H1 (cell line): ENCODE data around the gene SFN. TPM values are rescaled to one million over a fixed set of nuclear protein-coding genes. Genes with fewer than 3 reads are reported as not detected.
A peak's percentile ranks its signal among the peaks of the same experiment; 100 is the strongest.

ENCODE experiments used
- CTCF ChIA-PET: fragments of 300-600 bp; sonication (Branson Sonifier 250); formaldehyde crosslinking; loops from one replicate; lab custom pipeline; 2021; ENCODE audit not compliant: partially characterized antibody; lab: Charles Lee
- POLR2A ChIA-PET: fragments of 300-600 bp; sonication (Branson Sonifier 250); formaldehyde crosslinking; loops from one replicate; lab custom pipeline; 2021; ENCODE audit warnings: inconsistent platforms; ENCODE audit not compliant: partially characterized antibody; lab: Charles Lee
- DNase-seq, 2 experiments: peaks; one replicate each; pipeline versions ENCODE4 v3.0.0 to v3.0.0-alpha.2; 2010 to 2022; ENCODE audit warnings: low spot score in 2 of 2, low read depth in 1 of 2, mixed read lengths in 1 of 2
- FAIRE-seq: peaks from 2 replicates; lab custom pipeline; 2011; peaks lifted over from hg19 to GRCh38; lab: Jason Lieb, UNC
- H2AFZ ChIP-seq: 2 replicates; pipeline ENCODE4 v1.8.1; 2012; ENCODE audit warnings: low read length, inconsistent platforms
- H2AK5ac ChIP-seq: 2 replicates; pipeline ENCODE4 v1.6.1; 2013; ENCODE audit warnings: low read depth, low read length
- H2BK120ac ChIP-seq: replicated peaks from 2 replicates; pipeline ENCODE3; 2013; ENCODE audit warnings: low read depth, low read length, inconsistent platforms
- H2BK12ac ChIP-seq: 2 replicates; pipeline ENCODE4 v1.6.1; 2013; ENCODE audit warnings: low read depth, low read length
- H2BK15ac ChIP-seq: 2 replicates; pipeline ENCODE4 v1.6.1; 2013; ENCODE audit warnings: low read length
- H2BK20ac ChIP-seq: 2 replicates; pipeline ENCODE4 v1.6.1; 2013; ENCODE audit warnings: low read length
- H2BK5ac ChIP-seq: 2 replicates; pipeline ENCODE4 v1.6.1; 2013; ENCODE audit warnings: low read depth, low read length
- H3K14ac ChIP-seq: 2 replicates; pipeline ENCODE4 v1.6.1; 2013; ENCODE audit warnings: inconsistent platforms; ENCODE audit not compliant: insufficient read length
- H3K18ac ChIP-seq: 2 replicates; pipeline ENCODE4 v1.6.1; 2013; ENCODE audit warnings: low read length; ENCODE audit errors: extremely low read depth
- H3K23ac ChIP-seq: 2 replicates; pipeline ENCODE4 v1.6.1; 2013; ENCODE audit warnings: inconsistent platforms; ENCODE audit not compliant: insufficient read length
- H3K23me2 ChIP-seq: 2 replicates; pipeline ENCODE4 v1.6.1; 2013; ENCODE audit warnings: low read depth, low read length
- H3K27ac ChIP-seq: 2 replicates; pipeline ENCODE4 v1.6.1; 2011; ENCODE audit warnings: low read depth, low read length, inconsistent platforms
- H3K27me3 ChIP-seq, 4 experiments: replicated peaks in 1 of 4; 1 replicate in 1 of 4; 2 replicates in 3 of 4; pipeline versions ENCODE4 v1.6.1 to v1.8.1; 2011 to 2013; ENCODE audit warnings: low read length in 3 of 4, mild to moderate bottlenecking in 3 of 4, inconsistent platforms in 2 of 4, mixed read lengths in 2 of 4, moderate library complexity in 1 of 4; ENCODE audit not compliant: control insufficient read depth in 3 of 4, insufficient read depth in 3 of 4; ENCODE audit errors: extremely low read depth in 1 of 4
- H3K36me3 ChIP-seq, 4 experiments: 2 replicates each; pipeline versions ENCODE4 v1.6.1 to v1.8.1; 2011 to 2013; ENCODE audit warnings: mild to moderate bottlenecking in 4 of 4, low read length in 3 of 4, moderate library complexity in 2 of 4, control low read depth in 1 of 4, inconsistent platforms in 1 of 4; ENCODE audit not compliant: insufficient read depth in 4 of 4, control insufficient read depth in 2 of 4
- H3K4ac ChIP-seq: replicated peaks from 2 replicates; pipeline ENCODE3; 2013; ENCODE audit warnings: low read length, low read depth, mixed read lengths, inconsistent platforms; ENCODE audit not compliant: insufficient read length
- H3K4me1 ChIP-seq, 4 experiments: replicated peaks in 1 of 4; 1 replicate in 1 of 4; 2 replicates in 3 of 4; pipeline versions ENCODE4 v1.6.1 to v1.8.1; 2011 to 2013; ENCODE audit warnings: low read length in 3 of 4, inconsistent platforms in 2 of 4, mixed read lengths in 1 of 4; ENCODE audit not compliant: insufficient read depth in 4 of 4, control insufficient read depth in 3 of 4
- H3K4me2 ChIP-seq, 2 experiments: 2 replicates each; pipeline versions ENCODE4 v1.6.1 to v1.8.1; 2011 to 2013; ENCODE audit warnings: low read depth in 2 of 2, low read length in 2 of 2, control low read depth in 1 of 2, inconsistent platforms in 1 of 2, mild to moderate bottlenecking in 1 of 2; ENCODE audit not compliant: insufficient read depth in 1 of 2
- H3K4me3 ChIP-seq, 4 experiments: fragments of 200-600, 300-600 bp in 1 of 4; sonication (generic), shearing (Covaris generic), sonication (Bioruptor Twin) in 1 of 4; 2 replicates each; pipeline versions ENCODE4 v1.5.1 to v1.8.1; 2011 to 2016; ENCODE audit warnings: low read length in 4 of 4, low read depth in 3 of 4, control low read depth in 2 of 4, inconsistent platforms in 2 of 4, mild to moderate bottlenecking in 2 of 4, mixed read lengths in 1 of 4, moderate library complexity in 1 of 4; ENCODE audit not compliant: insufficient read depth in 2 of 4; ENCODE audit errors: extremely low read depth in 1 of 4
- H3K56ac ChIP-seq: replicated peaks from 2 replicates; pipeline ENCODE3; 2013; ENCODE audit warnings: low read depth, mild to moderate bottlenecking, mixed read lengths, low read length, inconsistent platforms; ENCODE audit not compliant: insufficient read length
- H3K79me1 ChIP-seq: 2 replicates; pipeline ENCODE4 v1.6.1; 2013; ENCODE audit warnings: low read depth, low read length, control low read depth
- H3K79me2 ChIP-seq, 2 experiments: 2 replicates each; pipeline versions ENCODE4 v1.6.1 to v1.8.1; 2012 to 2013; ENCODE audit warnings: low read length in 2 of 2, mild to moderate bottlenecking in 2 of 2, inconsistent platforms in 1 of 2; ENCODE audit not compliant: insufficient read depth in 2 of 2, control insufficient read depth in 1 of 2
- H3K9ac ChIP-seq, 4 experiments: replicated peaks in 1 of 4; 1 replicate in 1 of 4; 2 replicates in 3 of 4; pipeline versions ENCODE4 v1.6.1 to v1.8.1; 2011 to 2013; ENCODE audit warnings: low read depth in 3 of 4, low read length in 3 of 4, control low read depth in 2 of 4, mild to moderate bottlenecking in 2 of 4, moderate library complexity in 2 of 4, inconsistent platforms in 1 of 4; ENCODE audit errors: extremely low read depth in 1 of 4
- H3K9me3 ChIP-seq, 2 experiments: 2 replicates each; pipeline versions ENCODE4 v1.6.1 to v1.8.1; 2012 to 2013; ENCODE audit warnings: mild to moderate bottlenecking in 2 of 2, moderate library complexity in 2 of 2, control low read depth in 1 of 2, inconsistent platforms in 1 of 2, low read depth in 1 of 2, low read length in 1 of 2, mixed read lengths in 1 of 2; ENCODE audit not compliant: insufficient read depth in 2 of 2
- H4K20me1 ChIP-seq, 2 experiments: replicated peaks in 1 of 2; 2 replicates each; pipeline versions ENCODE3 to v1.8.1; 2011 to 2013; ENCODE audit warnings: inconsistent platforms in 2 of 2, low read length in 2 of 2, mild to moderate bottlenecking in 1 of 2; ENCODE audit not compliant: insufficient read depth in 2 of 2, control insufficient read depth in 1 of 2
- H4K5ac ChIP-seq: 2 replicates; pipeline ENCODE4 v1.6.1; 2013; ENCODE audit warnings: low read length, low read depth, mixed read lengths, inconsistent platforms; ENCODE audit not compliant: insufficient read length
- H4K8ac ChIP-seq: 2 replicates; pipeline ENCODE4 v1.8.0; 2013; ENCODE audit warnings: mild to moderate bottlenecking, moderate library complexity, low read length, inconsistent platforms; ENCODE audit not compliant: insufficient read depth; ENCODE audit errors: extremely low read depth
- H4K91ac ChIP-seq: replicated peaks from 2 replicates; pipeline ENCODE3; 2013; ENCODE audit warnings: low read length, mixed read lengths, inconsistent platforms; ENCODE audit not compliant: insufficient read length
- KDM1A ChIP-seq: fragments of 200-600, 300-600 bp; sonication (generic); IDR thresholded peaks from 2 replicates; pipeline ENCODE4 v1.7.1; 2016; ENCODE audit warnings: mild to moderate bottlenecking, low read length, borderline replicate concordance
- POLR2A ChIP-seq, 2 experiments: IDR thresholded peaks; 1 replicate in 1 of 2; 2 replicates in 1 of 2; pipeline ENCODE4 v1.6.1; 2011; ENCODE audit warnings: low read depth in 2 of 2, low read length in 2 of 2, mild to moderate bottlenecking in 2 of 2; ENCODE audit errors: control extremely low read depth in 1 of 2
- POLR2AphosphoS5 ChIP-seq: IDR thresholded peaks from 2 replicates; pipeline ENCODE4 v1.6.1; 2011; ENCODE audit warnings: low read depth, low read length
- RBBP5 ChIP-seq: IDR thresholded peaks from 2 replicates; pipeline ENCODE4 v1.7.1; 2012; ENCODE audit warnings: low read depth, mild to moderate bottlenecking, inconsistent platforms, low read length, moderate library complexity, borderline replicate concordance
- SIN3A ChIP-seq, 2 experiments: IDR thresholded peaks in 1 of 2; conservative IDR thresholded peaks in 1 of 2; 2 replicates each; pipeline ENCODE4 v1.6.1; 2011 to 2012; ENCODE audit warnings: low read length in 2 of 2, improper control_type of control experiment in 1 of 2, low read depth in 1 of 2, mild to moderate bottlenecking in 1 of 2
- TAF1 ChIP-seq: IDR thresholded peaks from 2 replicates; pipeline ENCODE4 v1.6.1; 2011; ENCODE audit warnings: mild to moderate bottlenecking, low read depth, low read length
- TBP ChIP-seq: IDR thresholded peaks from 2 replicates; pipeline ENCODE4 v1.6.1; 2011; ENCODE audit warnings: low read depth, low read length, improper control_type of control experiment
- WGBS, 2 experiments: shearing (Covaris generic) in 1 of 2; methylation state at CpG; one replicate each; pipeline versions ENCODE4 v1.1.6 to v1.1.7; 2013 to 2015; ENCODE audit warnings: low lambda C conversion rate in 2 of 2, mixed read lengths in 2 of 2, inconsistent platforms in 1 of 2, low coverage in 1 of 2, missing lambda C conversion rate in 1 of 2; ENCODE audit not compliant: insufficient replicate concordance in 2 of 2, insufficient coverage in 1 of 2, insufficient read length in 1 of 2; ENCODE audit errors: extremely low coverage in 1 of 2, missing lambda C conversion rate in 1 of 2; 5-methylcytosine and 5-hydroxymethylcytosine counted together
- polyA plus RNA-seq, 7 experiments: library from polyadenylated mRNA; depleted of rRNA in 3 of 7; stranded (reverse) in 5 of 7; unstranded in 2 of 7; fragments of >200 nt in 5 of 7; fragments of 200-250 nt in 2 of 7; gene quantifications; 1 replicate in 5 of 7; 2 replicates in 1 of 7; 4 replicates in 1 of 7; pipeline versions ENCODE4 v1.2.1 to v1.2.3, GENCODE V29; 2011 to 2013; ENCODE audit warnings: missing spikeins in 2 of 7, mixed read lengths in 2 of 7
- total RNA-seq: library from RNA; stranded (reverse); fragmentation: NEBNext Ultra II Directional; extraction: Animal tissue kit (Norgen Biotek cat#: 25700); gene quantifications from 2 replicates; pipeline ENCODE4 v1.2.1, GENCODE V29; 2021
- TF ChIP-seq, protein P1 (sequence below), 3 experiments: IDR thresholded peaks; 1 replicate in 2 of 3; 2 replicates in 1 of 3; pipeline versions ENCODE4 v1.5.1 to v1.6.1; 2011; ENCODE audit warnings: low read length in 3 of 3, mild to moderate bottlenecking in 3 of 3, inconsistent platforms in 2 of 3, low read depth in 1 of 3, moderate library complexity in 1 of 3; ENCODE audit not compliant: insufficient read depth in 1 of 3; ENCODE audit errors: control extremely low read depth in 1 of 3

SFN gene
- total and polyA plus RNA-seq, 2 of the 8 experiments (the other 6 are each of a cell fraction or from before 2014, with no cell fraction given): 3.3 to 3.9 TPM

DNA sequence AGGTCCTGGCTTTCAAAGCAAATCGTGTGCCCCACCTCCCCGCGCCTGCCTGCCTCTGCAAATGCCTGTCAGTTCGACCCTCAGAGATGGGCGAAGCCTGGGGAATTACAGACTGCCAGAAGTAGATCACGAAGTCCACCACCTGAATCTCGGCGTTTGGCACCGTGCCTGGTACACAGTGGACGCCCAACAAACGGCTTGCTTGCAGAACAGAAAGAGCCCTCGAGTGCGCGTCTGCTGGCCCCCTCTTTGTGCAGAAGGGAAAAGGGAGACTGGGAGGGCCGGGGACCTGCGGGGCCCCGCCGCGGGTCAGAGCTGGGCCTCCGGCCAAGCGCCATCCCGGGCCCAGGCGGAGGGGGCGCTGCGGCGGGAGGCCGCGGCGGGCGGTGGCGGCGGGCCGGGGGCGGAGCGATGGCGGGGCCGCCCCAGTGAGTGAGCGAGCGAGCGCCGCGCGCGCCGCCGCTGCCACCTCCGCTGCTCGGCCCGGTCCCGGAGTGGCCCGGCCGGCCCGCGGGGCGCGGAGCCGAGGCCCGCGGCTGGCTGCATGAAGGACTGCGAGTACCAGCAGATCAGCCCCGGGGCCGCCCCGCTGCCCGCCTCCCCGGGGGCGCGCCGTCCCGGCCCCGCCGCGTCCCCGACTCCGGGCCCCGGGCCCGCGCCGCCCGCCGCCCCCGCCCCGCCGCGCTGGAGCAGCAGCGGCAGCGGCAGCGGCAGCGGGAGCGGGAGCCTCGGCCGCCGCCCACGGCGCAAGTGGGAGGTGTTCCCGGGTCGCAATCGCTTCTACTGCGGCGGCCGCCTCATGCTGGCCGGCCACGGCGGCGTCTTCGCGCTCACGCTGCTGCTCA lies 36.5 kb upstream of the SFN start, which contains the start of gene ZDHHC18:
Gene ZDHHC18 (plus strand): TSS at position 428 of the 845 bp plus-strand sequence. CDS start 117 bp downstream, at position 545.
- Histone ChIP-seq H3K14ac (no peak within 1 kb of the TSS), H3K36me3 (peaks cover 0 to under 1% (median 0%) of the 10 kb centered on the region in 4 experiments; a peak in 1 of 8 replicates), H4K5ac (peak within 1 kb of the TSS; percentile 67), H3K79me2 (peaks cover 0 to 11% of the 10 kb centered on the region in 2 experiments; a peak in 1 of 4 replicates), H3K4me1 (peaks cover 6 to 9% (median 7%) of the 10 kb centered on the region in 4 experiments; a peak in 6 of 7 replicates), H4K8ac (peak within 1 kb of the TSS; percentile 80), H3K79me1 (peaks cover 12% of the 10 kb centered on the region), H3K18ac (peak within 1 kb of the TSS; percentile 87; the same call in 1 of the 2 replicates), H4K91ac (peak within 1 kb of the TSS; percentile 91), H3K4me3 (peak within 1 kb of the TSS; percentile 53 to 76 (median 56)), H3K27me3 (no peaks in the 10 kb centered on the region), H3K9me3 (no peaks in the 10 kb centered on the region), H2BK5ac (no peak within 1 kb of the TSS; the same call in 1 of the 2 replicates), H2BK20ac (no peak within 1 kb of the TSS), H2BK15ac (peak within 1 kb of the TSS; percentile 95; the same call in 1 of the 2 replicates), H3K23me2 (peaks cover 6% of the 10 kb centered on the region; the same call in 1 of the 2 replicates), H2AFZ (peak within 1 kb of the TSS; percentile 100), H2AK5ac (no peak within 1 kb of the TSS), H2BK120ac (peak within 1 kb of the TSS; percentile 59), H3K4me2 (peak within 1 kb of the TSS; percentile 88 to 93), H4K20me1 (peaks cover 9% of the 10 kb centered on the region in 2 experiments), H3K56ac (peak within 1 kb of the TSS; percentile 53), H3K27ac (no peak within 1 kb of the TSS), H3K23ac (no peak within 1 kb of the TSS), H3K4ac (no peak within 1 kb of the TSS), H3K9ac (peak within 1 kb of the TSS; percentile 42 to 80 (median 64)), H2BK12ac (no peak within 1 kb of the TSS)
- FAIRE-seq (no peak), DNase-seq (peak in 1 of 2 experiments; percentile 86)
- POLR2A ChIA-PET: interaction anchor here (0.5 to 1.0 kb wide), 2 partner anchors 12 to 425 kb away, joined by 4 read pairs; no protein-coding TSS in a partner anchor
- WGBS, 2 experiments: 9% methylated on average over 29 of the region's 107 CpGs; no CpG with 5 or more reads in 1 of the 2 experiments
- CTCF ChIA-PET: interaction anchor here (0.6 to 2.5 kb wide), 3 partner anchors 9 to 63 kb away, joined by 3 to 11 read pairs (median 4); no protein-coding TSS in a partner anchor
- TF ChIP-seq RBBP5 (peak; percentile 71), TAF1 (0 out of 2 replicates have a peak, but pooled peaks have one; percentile 47), POLR2A (IDR thresholded peaks at IDR 0.05; ENCODE audit: control extremely low read depth in 1 of 2, low read depth in 2 of 2, low read length in 2 of 2) (peak in 1 of 2 experiments; percentile 34; a peak in 1 of 3 replicates), KDM1A (no peak), POLR2AphosphoS5 (no peak), SIN3A (conservative IDR thresholded peaks at IDR 0.05 in 1 of 2, IDR thresholded peaks at IDR 0.05 in 1 of 2; ENCODE audit: low read depth in 1 of 2, low read length in 2 of 2) (peak in 1 of 2 experiments; percentile 40; a peak in 1 of 4 replicates), TBP (peak; percentile 26; the same call in 1 of the 2 replicates)
- TF ChIP-seq, protein P1, sequence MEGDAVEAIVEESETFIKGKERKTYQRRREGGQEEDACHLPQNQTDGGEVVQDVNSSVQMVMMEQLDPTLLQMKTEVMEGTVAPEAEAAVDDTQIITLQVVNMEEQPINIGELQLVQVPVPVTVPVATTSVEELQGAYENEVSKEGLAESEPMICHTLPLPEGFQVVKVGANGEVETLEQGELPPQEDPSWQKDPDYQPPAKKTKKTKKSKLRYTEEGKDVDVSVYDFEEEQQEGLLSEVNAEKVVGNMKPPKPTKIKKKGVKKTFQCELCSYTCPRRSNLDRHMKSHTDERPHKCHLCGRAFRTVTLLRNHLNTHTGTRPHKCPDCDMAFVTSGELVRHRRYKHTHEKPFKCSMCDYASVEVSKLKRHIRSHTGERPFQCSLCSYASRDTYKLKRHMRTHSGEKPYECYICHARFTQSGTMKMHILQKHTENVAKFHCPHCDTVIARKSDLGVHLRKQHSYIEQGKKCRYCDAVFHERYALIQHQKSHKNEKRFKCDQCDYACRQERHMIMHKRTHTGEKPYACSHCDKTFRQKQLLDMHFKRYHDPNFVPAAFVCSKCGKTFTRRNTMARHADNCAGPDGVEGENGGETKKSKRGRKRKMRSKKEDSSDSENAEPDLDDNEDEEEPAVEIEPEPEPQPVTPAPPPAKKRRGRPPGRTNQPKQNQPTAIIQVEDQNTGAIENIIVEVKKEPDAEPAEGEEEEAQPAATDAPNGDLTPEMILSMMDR (IDR thresholded peaks at IDR 0.05; ENCODE audit: control extremely low read depth in 1 of 3, insufficient read depth in 1 of 3, low read depth in 1 of 3, low read length in 3 of 3): peak; percentile 55 to 68 (median 65)
